ENCODE measurements around the gene HLCS. TPM values are rescaled to one million over a fixed set of nuclear protein-coding genes. Genes with fewer than 3 reads are reported as not detected.

The HLCS gene
- total RNA-seq, 6 experiments from 2014 or later, result 12.6 to 19.1 (median 16.0) TPM

DNA sequence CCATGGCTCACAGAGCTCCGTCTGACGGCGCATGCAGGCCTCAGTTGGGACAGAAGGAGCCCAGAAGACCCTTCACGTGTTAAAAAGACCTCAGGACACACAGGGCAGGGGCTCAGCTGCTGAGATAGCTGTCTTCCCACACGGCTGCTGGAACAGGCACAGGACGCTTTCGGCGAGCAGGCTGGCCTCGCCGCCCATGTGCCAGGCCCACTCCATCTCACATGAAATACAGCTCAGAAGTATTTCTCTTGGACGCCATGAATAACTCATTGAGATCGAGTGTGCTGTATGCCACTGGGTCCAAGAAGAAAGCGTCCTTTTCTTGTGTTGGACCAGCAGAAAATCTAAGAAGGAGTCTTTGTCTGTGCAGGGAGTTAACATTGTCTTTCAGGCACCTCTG lies 198.0 kb downstream of the HLCS start:
- DNase-seq (no peak), ATAC-seq (no peak)
- H3K4me3 ChIP-seq, result no peak overlapping the region
- H3K36me3 ChIP-seq, result no peaks in the 10 kb centered on the region
- H3K27me3 ChIP-seq, result no peaks in the 10 kb centered on the region
- intact Hi-C loops (cut with DNase I), result no loop called here
- H3K27ac ChIP-seq, result no peak overlapping the region
- WGBS (ENCODE audit: insufficient coverage, low coverage, low lambda C conversion rate, missing lambda C conversion rate), result 96% methylated on average over 3 of the region's 13 CpGs
- peaks cover 0 to 9% (median 3%) of the 10 kb centered on the region in 4 donors for H3K4me1 ChIP-seq
- no peaks in the 10 kb centered on the region for H3K9me3 ChIP-seq
- TF ChIP-seq POLR2A (IDR thresholded peaks at IDR 0.05), result no peak
- TF ChIP-seq, protein P1, sequence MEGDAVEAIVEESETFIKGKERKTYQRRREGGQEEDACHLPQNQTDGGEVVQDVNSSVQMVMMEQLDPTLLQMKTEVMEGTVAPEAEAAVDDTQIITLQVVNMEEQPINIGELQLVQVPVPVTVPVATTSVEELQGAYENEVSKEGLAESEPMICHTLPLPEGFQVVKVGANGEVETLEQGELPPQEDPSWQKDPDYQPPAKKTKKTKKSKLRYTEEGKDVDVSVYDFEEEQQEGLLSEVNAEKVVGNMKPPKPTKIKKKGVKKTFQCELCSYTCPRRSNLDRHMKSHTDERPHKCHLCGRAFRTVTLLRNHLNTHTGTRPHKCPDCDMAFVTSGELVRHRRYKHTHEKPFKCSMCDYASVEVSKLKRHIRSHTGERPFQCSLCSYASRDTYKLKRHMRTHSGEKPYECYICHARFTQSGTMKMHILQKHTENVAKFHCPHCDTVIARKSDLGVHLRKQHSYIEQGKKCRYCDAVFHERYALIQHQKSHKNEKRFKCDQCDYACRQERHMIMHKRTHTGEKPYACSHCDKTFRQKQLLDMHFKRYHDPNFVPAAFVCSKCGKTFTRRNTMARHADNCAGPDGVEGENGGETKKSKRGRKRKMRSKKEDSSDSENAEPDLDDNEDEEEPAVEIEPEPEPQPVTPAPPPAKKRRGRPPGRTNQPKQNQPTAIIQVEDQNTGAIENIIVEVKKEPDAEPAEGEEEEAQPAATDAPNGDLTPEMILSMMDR (IDR thresholded peaks at IDR 0.05), result no peak

DNA sequence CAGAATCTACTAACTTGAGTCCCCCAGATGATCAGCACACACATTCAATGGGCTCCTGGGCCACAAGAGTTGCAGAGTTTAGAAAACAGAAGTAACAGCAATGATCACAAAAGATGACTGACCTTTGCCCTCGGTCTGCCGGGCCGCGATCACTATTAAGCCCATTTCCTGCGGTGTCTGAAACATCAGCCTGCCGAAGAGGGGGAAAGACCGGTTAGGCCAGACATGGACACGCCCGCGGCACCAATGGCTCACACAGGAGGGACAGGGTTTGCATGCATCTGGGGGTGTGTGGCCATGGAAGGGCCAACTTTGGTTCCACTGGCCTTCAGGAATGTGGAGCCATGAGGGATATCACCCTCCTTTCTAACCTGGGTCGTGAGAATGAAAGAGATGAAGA lies 199.4 kb downstream of the HLCS start:
- Histone ChIP-seq H3K4me1 (no peaks in the 10 kb centered on the region), H3K36me3 (no peaks in the 10 kb centered on the region), H3K27ac (no peak overlapping the region), H3K4me3 (no peak overlapping the region), H3K27me3 (no peaks in the 10 kb centered on the region), H3K9me3 (no peaks in the 10 kb centered on the region)
- 98% methylated on average over 11 of the region's 11 CpGs for WGBS (ENCODE audit: insufficient coverage, low coverage, low lambda C conversion rate, missing lambda C conversion rate)
- DNase-seq (no peak), ATAC-seq (no peak)
- no peak for TF ChIP-seq POLR2A (IDR thresholded peaks at IDR 0.05)
- TF ChIP-seq, protein P1 (IDR thresholded peaks at IDR 0.05), result no peak
- intact Hi-C loops (cut with DNase I), result no loop called here

DNA sequence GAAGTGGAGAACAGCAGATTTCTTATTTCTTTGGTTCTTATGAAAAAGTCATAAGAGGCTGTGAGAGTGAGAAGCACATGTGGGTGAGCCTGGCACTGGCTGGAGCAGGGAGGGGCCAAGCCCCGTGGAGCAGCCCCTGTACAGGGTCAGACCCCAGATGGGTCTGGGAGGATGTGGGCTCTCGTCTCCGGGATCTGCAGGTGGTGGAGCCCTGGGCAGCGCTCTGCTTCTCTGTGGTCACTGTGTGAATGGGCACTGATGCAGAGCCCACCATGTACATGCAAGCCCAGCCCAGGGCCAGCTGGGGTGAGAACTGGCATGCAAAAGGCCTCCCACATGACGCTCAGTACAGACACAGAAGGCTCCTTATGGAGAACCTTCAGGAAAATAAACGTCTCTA lies 200.0 kb downstream of the HLCS start:
- ATAC-seq (no peak), DNase-seq (no peak)
- no peaks in the 10 kb centered on the region for H3K9me3 ChIP-seq
- TF ChIP-seq, protein P1 (IDR thresholded peaks at IDR 0.05), result no peak
- TF ChIP-seq POLR2A (IDR thresholded peaks at IDR 0.05), result no peak
- H3K27me3 ChIP-seq, result no peaks in the 10 kb centered on the region
- intact Hi-C loops (cut with DNase I), result no loop called here
- no peak overlapping the region for H3K4me3 ChIP-seq
- H3K36me3 ChIP-seq, result no peaks in the 10 kb centered on the region
- no peak overlapping the region for H3K27ac ChIP-seq
- H3K4me1 ChIP-seq, result no peaks in the 10 kb centered on the region
- WGBS (ENCODE audit: insufficient coverage, low coverage, low lambda C conversion rate, missing lambda C conversion rate), result 97% methylated on average over 4 of the region's 6 CpGs

DNA sequence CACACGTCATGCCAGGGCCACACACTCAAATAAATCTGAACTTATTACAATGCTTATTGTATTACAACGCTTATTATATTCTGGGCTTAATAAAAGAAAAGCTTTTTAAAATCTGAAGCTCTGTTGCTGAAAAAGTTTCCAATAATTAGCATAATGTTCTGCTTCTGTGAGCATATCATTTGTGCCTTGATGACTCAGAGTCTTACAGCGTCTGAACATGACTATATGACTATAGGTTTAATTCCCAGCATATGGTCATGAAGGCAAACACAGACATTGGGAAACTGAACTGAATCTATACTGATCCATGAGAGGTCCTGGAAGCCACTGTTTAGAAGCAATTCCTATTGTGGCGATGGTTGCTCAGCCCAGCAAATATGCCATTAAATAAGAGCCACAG lies 201.2 kb downstream of the HLCS start:
- Histone ChIP-seq H3K4me1 (no peaks in the 10 kb centered on the region), H3K9me3 (no peaks in the 10 kb centered on the region), H3K27me3 (no peaks in the 10 kb centered on the region), H3K27ac (no peak overlapping the region), H3K36me3 (no peaks in the 10 kb centered on the region), H3K4me3 (no peak overlapping the region)
- WGBS (ENCODE audit: insufficient coverage, low coverage, low lambda C conversion rate, missing lambda C conversion rate), result 94% methylated on average over 4 of the region's 4 CpGs
- TF ChIP-seq, protein P1 (IDR thresholded peaks at IDR 0.05), result no peak
- TF ChIP-seq POLR2A (IDR thresholded peaks at IDR 0.05), result no peak
- intact Hi-C loops (cut with DNase I), result no loop called here
- no peak for ATAC-seq
- no peak for DNase-seq

DNA sequence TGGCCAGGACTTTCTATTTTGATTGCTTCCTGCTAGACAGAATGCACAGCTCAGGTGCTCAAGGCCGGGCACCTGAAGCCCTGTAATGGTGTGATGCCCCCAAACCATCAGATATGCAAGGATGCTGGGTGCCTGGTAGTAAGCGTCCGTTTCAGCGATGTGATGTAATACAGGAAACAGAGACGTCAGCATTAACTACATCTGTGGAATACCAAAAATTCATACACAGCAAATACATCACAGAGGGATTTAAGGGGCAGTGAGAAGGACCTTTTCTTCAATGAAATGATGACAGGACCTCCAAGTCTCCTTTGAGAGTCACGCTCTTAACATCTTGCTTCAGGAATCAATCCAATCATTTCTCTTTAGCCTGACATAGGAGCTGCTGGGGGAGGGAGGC lies 203.2 kb downstream of the HLCS start:
- no peaks in the 10 kb centered on the region for H3K4me1 ChIP-seq
- ATAC-seq (no peak), DNase-seq (no peak)
- no peaks in the 10 kb centered on the region for H3K36me3 ChIP-seq
- TF ChIP-seq, protein P1 (IDR thresholded peaks at IDR 0.05), result no peak
- TF ChIP-seq POLR2A (IDR thresholded peaks at IDR 0.05), result no peak
- 83% methylated on average over 6 of the region's 6 CpGs for WGBS (ENCODE audit: insufficient coverage, low coverage, low lambda C conversion rate, missing lambda C conversion rate)
- no peak overlapping the region for H3K4me3 ChIP-seq
- H3K27me3 ChIP-seq, result no peaks in the 10 kb centered on the region
- intact Hi-C loops (cut with DNase I), result no loop called here
- no peaks in the 10 kb centered on the region for H3K9me3 ChIP-seq
- H3K27ac ChIP-seq, result no peak overlapping the region

All from right lobe of liver (tissue), 6 donors.